Tibial artery (tissue), 4 donors: ENCODE data around the gene HHAT.
A peak's percentile ranks its signal among the peaks of the same experiment; 100 is the strongest.

Experiments
- DNase-seq, 2 donors: peaks; one replicate each; pipeline ENCODE4 v3.0.0-alpha.2; 2019
- H3K27ac ChIP-seq, 2 donors: fragments of 200-600 bp; sonication (generic) in 1 of 2; 1 replicate in 1 of 2; 2 replicates in 1 of 2; pipeline ENCODE4 v1.5.1; 2018 to 2019; ENCODE audit warnings: mild to moderate bottlenecking in 1 of 2
- H3K27me3 ChIP-seq, 2 donors: fragments of 200-600 bp; sonication (generic) in 1 of 2; one replicate each; pipeline versions ENCODE4 v1.5.1 to v1.6.0; 2016 to 2019
- H3K36me3 ChIP-seq, 3 donors: fragments of 200-600 bp; sonication (generic) in 2 of 3; one replicate each; pipeline ENCODE4 v1.5.1; 2016 to 2019; ENCODE audit warnings: mild to moderate bottlenecking in 2 of 3
- H3K4me1 ChIP-seq, 4 donors: fragments of 200-600 bp; sonication (generic) in 2 of 4; 1 replicate in 3 of 4; 2 replicates in 1 of 4; pipeline ENCODE4 v1.5.1; 2016 to 2019
- H3K4me3 ChIP-seq, 2 donors: fragments of 200-600 bp; sonication (generic) in 1 of 2; 1 replicate in 1 of 2; 2 replicates in 1 of 2; pipeline ENCODE4 v1.5.1; 2018 to 2019; ENCODE audit warnings: mild to moderate bottlenecking in 2 of 2
- H3K9me3 ChIP-seq, 3 donors: fragments of 200-600 bp; sonication (generic) in 1 of 3; one replicate each; pipeline ENCODE4 v1.5.1; 2016 to 2019
- intact Hi-C: fragments of 100-400 bp; cut with DNase I; formaldehyde crosslinking; loops from one replicate; pipeline ENCODE4 v1.15.0; 2023; ENCODE audit warnings: low total_unique reads
- TF ChIP-seq, protein P1 (sequence below), 2 experiments: fragments of 200-600 bp in 1 of 2; fragments of 450-650 bp in 1 of 2; IDR thresholded peaks; one replicate each; pipeline ENCODE4 v1.5.1; 2017 to 2019; ENCODE audit warnings: antibody characterized with exemption in 2 of 2, mild to moderate bottlenecking in 1 of 2, moderate library complexity in 1 of 2

Gene HHAT

DNA sequence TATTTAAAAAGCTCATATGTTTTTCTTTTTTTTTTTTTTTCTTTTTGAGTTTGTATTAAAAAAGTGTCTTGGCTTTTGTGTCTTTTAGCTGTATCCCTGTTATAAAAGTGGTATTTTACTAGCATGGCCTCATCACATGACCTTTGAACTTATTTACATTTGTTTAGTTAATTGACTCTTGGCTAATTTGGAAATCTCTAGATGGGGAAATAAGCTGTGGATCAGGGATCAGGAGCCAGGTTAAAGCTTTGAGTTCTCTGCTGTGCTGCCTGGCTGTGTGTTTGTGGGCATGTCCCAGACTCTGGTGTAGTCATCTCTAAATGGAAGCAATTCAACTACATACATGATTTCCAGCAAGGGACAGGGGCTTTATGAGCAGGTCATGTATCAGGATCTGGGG is 56.5 kb downstream of the HHAT start:
- Histone ChIP-seq H3K9me3 (no peaks in the 10 kb centered on the region), H3K27me3 (no peaks in the 10 kb centered on the region)
- intact Hi-C loops = no loop called here

DNA sequence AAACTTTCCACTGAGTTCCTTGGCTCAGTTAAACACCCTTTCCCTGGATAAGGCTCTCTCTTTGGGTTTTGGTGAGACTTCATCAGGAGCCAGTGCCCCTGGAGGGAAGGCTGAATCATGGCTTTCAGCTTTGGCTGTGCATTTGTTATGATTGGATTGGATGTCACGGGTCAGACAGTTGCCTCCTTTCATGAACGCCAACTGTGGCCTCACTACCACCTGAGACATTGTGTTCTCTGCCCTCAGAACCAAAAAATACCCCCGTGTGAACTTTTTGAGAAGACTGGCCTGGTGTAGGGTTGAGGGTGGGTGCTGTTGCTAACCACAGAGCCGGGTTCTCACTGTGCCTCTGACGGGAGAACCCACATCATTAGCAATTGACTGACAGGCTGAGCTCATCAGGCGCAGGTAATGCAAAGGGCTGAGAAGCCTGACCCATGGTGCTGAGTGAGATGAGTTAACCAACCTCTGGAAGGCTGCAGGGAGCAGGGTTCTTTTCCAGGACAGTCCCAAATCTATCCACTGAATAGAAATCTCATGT is 65.6 kb downstream of the HHAT start:
- H3K4me3 ChIP-seq = no peak overlapping the region
- H3K27ac ChIP-seq = peak overlapping the region in 1 of 2 donors; percentile 50
- H3K36me3 ChIP-seq = no peaks in the 10 kb centered on the region
- H3K9me3 ChIP-seq = no peaks in the 10 kb centered on the region
- H3K27me3 ChIP-seq = no peaks in the 10 kb centered on the region
- peaks cover 0 to 20% (median 5%) of the 10 kb centered on the region in 4 donors for H3K4me1 ChIP-seq
- TF ChIP-seq, protein P1, sequence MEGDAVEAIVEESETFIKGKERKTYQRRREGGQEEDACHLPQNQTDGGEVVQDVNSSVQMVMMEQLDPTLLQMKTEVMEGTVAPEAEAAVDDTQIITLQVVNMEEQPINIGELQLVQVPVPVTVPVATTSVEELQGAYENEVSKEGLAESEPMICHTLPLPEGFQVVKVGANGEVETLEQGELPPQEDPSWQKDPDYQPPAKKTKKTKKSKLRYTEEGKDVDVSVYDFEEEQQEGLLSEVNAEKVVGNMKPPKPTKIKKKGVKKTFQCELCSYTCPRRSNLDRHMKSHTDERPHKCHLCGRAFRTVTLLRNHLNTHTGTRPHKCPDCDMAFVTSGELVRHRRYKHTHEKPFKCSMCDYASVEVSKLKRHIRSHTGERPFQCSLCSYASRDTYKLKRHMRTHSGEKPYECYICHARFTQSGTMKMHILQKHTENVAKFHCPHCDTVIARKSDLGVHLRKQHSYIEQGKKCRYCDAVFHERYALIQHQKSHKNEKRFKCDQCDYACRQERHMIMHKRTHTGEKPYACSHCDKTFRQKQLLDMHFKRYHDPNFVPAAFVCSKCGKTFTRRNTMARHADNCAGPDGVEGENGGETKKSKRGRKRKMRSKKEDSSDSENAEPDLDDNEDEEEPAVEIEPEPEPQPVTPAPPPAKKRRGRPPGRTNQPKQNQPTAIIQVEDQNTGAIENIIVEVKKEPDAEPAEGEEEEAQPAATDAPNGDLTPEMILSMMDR (IDR thresholded peaks at IDR 0.05) = no peak
- peak in 1 of 2 donors; percentile 78 for DNase-seq
- intact Hi-C loops = no loop called here

More for the DNA sequence above, 56.5 kb downstream of the HHAT start:
- Histone ChIP-seq H3K36me3 (no peaks in the 10 kb centered on the region), H3K4me1 (peaks cover 0 to 2% (median 0%) of the 10 kb centered on the region in 4 donors), H3K4me3 (no peak overlapping the region), H3K27ac (no peak overlapping the region)
- no peak for DNase-seq
- TF ChIP-seq, protein P1 (IDR thresholded peaks at IDR 0.05) = no peak

DNA sequence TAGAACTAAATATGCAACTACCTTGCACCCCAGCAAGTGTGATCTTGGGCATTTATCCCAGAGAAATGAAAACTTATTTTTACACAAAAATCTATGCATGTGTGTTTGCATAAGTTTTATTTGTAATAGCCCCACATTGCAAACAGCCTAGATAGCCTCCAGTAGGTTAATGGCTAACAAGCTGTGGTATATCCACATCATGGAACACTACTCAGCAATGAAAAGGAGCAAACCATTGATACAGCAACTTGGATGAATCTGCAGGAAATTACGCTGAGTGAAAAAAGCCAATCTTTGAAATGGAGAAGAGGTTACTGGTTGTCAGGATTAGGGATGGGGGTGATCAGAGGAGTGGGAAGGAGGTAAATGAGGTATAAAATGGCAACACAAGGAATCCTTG is 67.8 kb downstream of the HHAT start:
- Histone ChIP-seq H3K36me3 (no peaks in the 10 kb centered on the region), H3K27ac (no peak overlapping the region), H3K9me3 (no peaks in the 10 kb centered on the region), H3K4me1 (peaks cover 0 to 20% (median 5%) of the 10 kb centered on the region in 4 donors), H3K4me3 (no peak overlapping the region), H3K27me3 (no peaks in the 10 kb centered on the region)
- no peak for DNase-seq
- TF ChIP-seq, protein P1 (IDR thresholded peaks at IDR 0.05) = no peak
- intact Hi-C loops = no loop called here

DNA sequence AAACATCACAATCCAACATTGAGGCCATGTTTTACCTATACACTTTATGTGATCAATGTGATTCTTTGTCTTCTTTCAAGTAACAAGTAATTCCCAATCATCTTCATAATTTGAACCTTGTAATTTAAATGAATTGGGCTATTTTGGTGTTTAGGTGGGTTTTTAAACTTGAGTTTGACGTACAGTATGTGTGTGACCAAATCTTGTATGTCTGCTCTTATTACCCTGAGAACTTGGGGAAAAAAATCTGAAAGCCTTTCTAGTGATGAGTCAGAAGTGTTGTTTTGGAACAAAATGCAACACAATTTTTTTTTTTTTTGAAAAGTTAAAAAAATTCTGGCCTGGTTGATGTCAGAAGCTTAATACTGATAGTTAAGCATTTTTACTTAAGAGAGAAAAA is 68.5 kb downstream of the HHAT start:
- DNase-seq = no peak
- no peaks in the 10 kb centered on the region for H3K27me3 ChIP-seq
- TF ChIP-seq, protein P1 (IDR thresholded peaks at IDR 0.05) = no peak
- H3K9me3 ChIP-seq = no peaks in the 10 kb centered on the region
- H3K27ac ChIP-seq = no peak overlapping the region
- no peak overlapping the region for H3K4me3 ChIP-seq
- intact Hi-C loops = no loop called here
- H3K36me3 ChIP-seq = peaks cover 0 to 5% (median 0%) of the 10 kb centered on the region in 3 donors
- peaks cover 0 to 20% (median 5%) of the 10 kb centered on the region in 4 donors for H3K4me1 ChIP-seq

DNA sequence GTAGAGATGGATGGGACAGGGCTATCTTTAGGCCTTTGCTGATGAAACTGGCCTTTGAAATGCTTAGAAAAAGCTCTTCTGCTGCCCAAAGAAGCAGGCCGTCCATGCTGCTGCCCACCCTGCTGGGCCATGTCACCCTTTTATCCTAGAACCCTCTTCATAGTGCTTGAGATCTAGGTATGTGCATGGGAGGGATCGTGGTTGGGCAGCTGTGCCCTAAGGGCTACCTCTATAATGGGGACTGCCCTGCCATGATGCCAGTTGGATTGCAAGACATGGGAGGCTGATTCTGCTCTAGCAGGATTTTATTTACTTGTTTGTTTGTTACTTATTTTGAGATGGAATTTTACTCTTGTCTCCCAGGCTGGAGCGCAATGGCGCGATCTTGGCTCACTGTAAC is 69.0 kb downstream of the HHAT start:
- intact Hi-C loops = no loop called here
- TF ChIP-seq, protein P1 (IDR thresholded peaks at IDR 0.05) = no peak
- peaks cover 0 to 20% (median 5%) of the 10 kb centered on the region in 4 donors for H3K4me1 ChIP-seq
- H3K36me3 ChIP-seq = peaks cover 0 to 8% (median 0%) of the 10 kb centered on the region in 3 donors
- DNase-seq = no peak
- no peak overlapping the region for H3K27ac ChIP-seq
- no peak overlapping the region for H3K4me3 ChIP-seq
- no peaks in the 10 kb centered on the region for H3K9me3 ChIP-seq
- no peaks in the 10 kb centered on the region for H3K27me3 ChIP-seq

DNA sequence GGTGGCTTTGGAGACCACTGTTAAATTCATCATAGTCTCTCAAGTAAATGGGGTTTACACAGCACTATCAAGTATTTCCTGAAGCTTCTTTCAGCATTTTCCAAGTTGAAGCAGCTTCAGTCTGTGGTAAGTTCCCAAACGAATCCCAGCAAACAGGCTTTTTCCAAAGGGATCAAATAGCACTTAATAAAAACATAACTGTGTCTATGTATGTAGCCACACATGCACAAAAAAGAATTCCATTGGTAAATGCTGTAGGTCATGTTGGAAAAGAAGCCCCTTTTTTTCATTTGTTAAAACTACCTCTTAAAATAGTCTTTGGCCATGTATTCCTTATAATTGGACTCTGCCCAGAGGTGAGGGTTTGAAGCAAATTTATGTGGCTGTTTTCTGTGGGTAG is 69.8 kb downstream of the HHAT start:
- Histone ChIP-seq H3K4me1 (peaks cover 0 to 17% (median 5%) of the 10 kb centered on the region in 4 donors), H3K4me3 (no peak overlapping the region), H3K27me3 (no peaks in the 10 kb centered on the region), H3K9me3 (no peaks in the 10 kb centered on the region), H3K36me3 (peaks cover 0 to 8% (median 0%) of the 10 kb centered on the region in 3 donors), H3K27ac (no peak overlapping the region)
- intact Hi-C loops = no loop called here
- no peak for DNase-seq
- TF ChIP-seq, protein P1 (IDR thresholded peaks at IDR 0.05) = no peak
